Fibroblast of lung (primary cell): ENCODE measurements around the gene DCTPP1. TPM values are rescaled to one million over a fixed set of nuclear protein-coding genes. Genes with fewer than 3 reads are reported as not detected.

Source experiments
- DNase-seq, 2 donors: peaks; one replicate each; pipeline versions ENCODE4 v3.0.0 to v3.0.0-alpha.2; 2010; ENCODE audit warnings: low read depth in 2 of 2
- H2AFZ ChIP-seq: 2 replicates; pipeline ENCODE4 v1.5.1; 2012; ENCODE audit warnings: low read length, control low read depth, inconsistent platforms
- H3K27ac ChIP-seq: 2 replicates; pipeline ENCODE4 v1.5.1; 2011; ENCODE audit warnings: low read length, control low read depth; ENCODE audit not compliant: insufficient read depth
- H3K27me3 ChIP-seq: 2 replicates; pipeline ENCODE4 v1.5.1; 2011; ENCODE audit warnings: mild to moderate bottlenecking, low read length; ENCODE audit not compliant: control insufficient read depth, insufficient read depth
- H3K36me3 ChIP-seq: 2 replicates; pipeline ENCODE4 v1.5.1; 2011; ENCODE audit warnings: low read length; ENCODE audit not compliant: control insufficient read depth, insufficient read depth
- H3K4me1 ChIP-seq: 2 replicates; pipeline ENCODE4 v1.5.1; 2011; ENCODE audit warnings: low read length; ENCODE audit not compliant: control insufficient read depth, insufficient read depth; ENCODE audit errors: extremely low read depth
- H3K4me2 ChIP-seq: 2 replicates; pipeline ENCODE4 v1.5.1; 2011; ENCODE audit warnings: low read length, control low read depth; ENCODE audit not compliant: insufficient read depth; ENCODE audit errors: extremely low read depth
- H3K4me3 ChIP-seq, 4 experiments: fragments of 200-600 bp in 1 of 4; sonication (generic) in 1 of 4; replicated peaks in 1 of 4; 2 replicates each; pipeline ENCODE4 v1.5.1; 2011 to 2016; ENCODE audit warnings: low read length in 4 of 4, low read depth in 3 of 4, mild to moderate bottlenecking in 3 of 4, control low read depth in 2 of 4, inconsistent platforms in 1 of 4, mixed read lengths in 1 of 4; ENCODE audit not compliant: insufficient read depth in 1 of 4; ENCODE audit errors: control extremely low read depth in 1 of 4
- H3K79me2 ChIP-seq: 2 replicates; pipeline ENCODE4 v1.5.1; 2012; ENCODE audit warnings: mild to moderate bottlenecking, low read length, inconsistent platforms; ENCODE audit not compliant: control insufficient read depth, insufficient read depth
- H3K9ac ChIP-seq: 2 replicates; pipeline ENCODE4 v1.5.1; 2011; ENCODE audit warnings: mild to moderate bottlenecking, low read length, control low read depth; ENCODE audit not compliant: insufficient read depth
- H3K9me3 ChIP-seq: 2 replicates; pipeline ENCODE4 v1.5.1; 2012; ENCODE audit warnings: low read depth, low read length; ENCODE audit not compliant: control insufficient read depth, insufficient read depth
- H4K20me1 ChIP-seq: 2 replicates; pipeline ENCODE4 v1.5.1; 2011; ENCODE audit warnings: low read length; ENCODE audit not compliant: control insufficient read depth, insufficient read depth; ENCODE audit errors: extremely low read depth
- CTCF ChIP-seq, 2 donors: IDR thresholded peaks in 1 of 2; conservative IDR thresholded peaks in 1 of 2; 1 replicate in 1 of 2; 2 replicates in 1 of 2; pipeline ENCODE4 v1.5.1; 2011 to 2012; ENCODE audit warnings: low read length in 2 of 2, control low read depth in 1 of 2, inconsistent platforms in 1 of 2, low read depth in 1 of 2, mild to moderate bottlenecking in 1 of 2
- EZH2 ChIP-seq: IDR thresholded peaks from 2 replicates; pipeline ENCODE4 v1.5.1; 2012; ENCODE audit warnings: low read length, control low read depth, mild to moderate bottlenecking; ENCODE audit errors: missing control alignments
- polyA plus RNA-seq, 2 donors: library from polyadenylated mRNA; depleted of rRNA in 1 of 2; stranded (reverse) in 1 of 2; unstranded in 1 of 2; fragments of >200 nt; gene quantifications; 2 replicates each; pipeline ENCODE4 v1.2.1, GENCODE V29; 2011 to 2012; ENCODE audit warnings: missing spikeins in 1 of 2
- total RNA-seq: library from RNA; depleted of rRNA; stranded (reverse); fragments of >200 nt; gene quantifications from 2 replicates; pipeline ENCODE4 v1.2.1, GENCODE V29; 2014

DCTPP1 gene
- total and polyA plus RNA-seq, 2 donors (not counting 1 experiment from before 2014, with no cell fraction given): 6.6 to 23.6 TPM

- no peaks in the 10 kb centered on the region for H4K20me1 ChIP-seq
- H3K27me3 ChIP-seq: no peaks in the 10 kb centered on the region
- peaks cover 11% of the 10 kb centered on the region for H3K79me2 ChIP-seq
- H3K9me3 ChIP-seq: no peaks in the 10 kb centered on the region
- H3K27ac ChIP-seq: peak overlapping the region; percentile 91
- peak overlapping the region; percentile 79 to 99 (median 80) for H3K4me3 ChIP-seq
- H3K4me2 ChIP-seq: peak overlapping the region; percentile 99
- DNase-seq: no peak
- H2AFZ ChIP-seq: peak overlapping the region; percentile 88
- no peak for TF ChIP-seq CTCF (conservative IDR thresholded peaks at IDR 0.05 in 1 of 2, IDR thresholded peaks at IDR 0.05 in 1 of 2; ENCODE audit: low read depth in 1 of 2, low read length in 2 of 2)
- TF ChIP-seq EZH2: no peak
- H3K4me1 ChIP-seq: peaks cover 7% of the 10 kb centered on the region
- peak overlapping the region; percentile 93 for H3K9ac ChIP-seq
- H3K36me3 ChIP-seq: peaks cover 5% of the 10 kb centered on the region
These were observed 14.7 kb upstream of the DCTPP1 start for GRCh38 chr16:30444231-30445148.

- Histone ChIP-seq H3K27ac (no peak overlapping the region), H3K27me3 (no peaks in the 10 kb centered on the region), H4K20me1 (no peaks in the 10 kb centered on the region), H3K4me2 (no peak overlapping the region), H2AFZ (no peak overlapping the region), H3K9me3 (no peaks in the 10 kb centered on the region), H3K79me2 (peaks cover 11% of the 10 kb centered on the region), H3K9ac (no peak overlapping the region), H3K4me3 (no peak overlapping the region), H3K4me1 (peaks cover 7% of the 10 kb centered on the region), H3K36me3 (peaks cover 5% of the 10 kb centered on the region)
- no peak for DNase-seq
- TF ChIP-seq EZH2 (no peak), CTCF (conservative IDR thresholded peaks at IDR 0.05 in 1 of 2, IDR thresholded peaks at IDR 0.05 in 1 of 2; ENCODE audit: low read depth in 1 of 2, low read length in 2 of 2) (no peak)
These were observed 13.8 kb upstream of the DCTPP1 start for GRCh38 chr16:30443631-30444030.

GRCh38 chr16:30439720-30440348 lies 10.0 kb upstream of the DCTPP1 start:
- Histone ChIP-seq H3K79me2 (peaks cover 8% of the 10 kb centered on the region), H3K36me3 (peaks cover 3% of the 10 kb centered on the region), H3K4me3 (no peak overlapping the region), H2AFZ (no peak overlapping the region), H3K9me3 (no peaks in the 10 kb centered on the region), H3K27me3 (peaks cover 4% of the 10 kb centered on the region), H4K20me1 (no peaks in the 10 kb centered on the region), H3K4me1 (peaks cover 2% of the 10 kb centered on the region), H3K4me2 (no peak overlapping the region), H3K9ac (no peak overlapping the region), H3K27ac (no peak overlapping the region)
- no peak for DNase-seq
- no peak for TF ChIP-seq CTCF (conservative IDR thresholded peaks at IDR 0.05 in 1 of 2, IDR thresholded peaks at IDR 0.05 in 1 of 2; ENCODE audit: low read depth in 1 of 2, low read length in 2 of 2)
- no peak for TF ChIP-seq EZH2
